ENCODE data around the gene USP49. TPM values are rescaled to one million over a fixed set of nuclear protein-coding genes. Genes with fewer than 3 reads are reported as not detected.

Gene USP49
- total and polyA plus RNA-seq, 11 donors = 0.87 to 3.4 (median 1.7) TPM

GRCh38 chr6:41843178-41843577 is 52.0 kb downstream of the USP49 start:
- Histone ChIP-seq H3K4me3 (no peak overlapping the region), H3K4me1 (peaks cover 0 to 15% (median 4%) of the 10 kb centered on the region in 12 donors), H3K9me3 (no peaks in the 10 kb centered on the region), H3K27ac (no peak overlapping the region), H3K27me3 (no peaks in the 10 kb centered on the region), H3K36me3 (no peaks in the 10 kb centered on the region)
- 95 to 97% (median 96%) methylated on average over 9 of the region's 9 CpGs for WGBS, 4 donors
- ATAC-seq (no peak), DNase-seq (no peak)
- TF ChIP-seq CTCF (IDR thresholded peaks at IDR 0.05) (no peak), POLR2A (IDR thresholded peaks at IDR 0.05) (no peak)
- intact Hi-C loops (cut with DNase I) = loop anchor here in 1 of 10 donors (10.0 kb wide), 1 partner anchor 92 kb away; no protein-coding TSS in a partner anchor

- ATAC-seq = no peak
- Histone ChIP-seq H3K27me3 (no peaks in the 10 kb centered on the region), H3K36me3 (no peaks in the 10 kb centered on the region), H3K9me3 (peaks cover 0 to 5% (median 0%) of the 10 kb centered on the region in 12 donors), H3K4me3 (no peak overlapping the region), H3K27ac (no peak overlapping the region), H3K4me1 (peaks cover 0 to 6% (median 0%) of the 10 kb centered on the region in 12 donors)
- no peak for DNase-seq
- intact Hi-C loops (cut with DNase I) = loop anchor here in 1 of 10 donors (10.0 kb wide), 1 partner anchor 94 kb away; no protein-coding TSS in a partner anchor
- 90 to 97% (median 95%) methylated on average over 4 of the region's 4 CpGs for WGBS, 4 donors
- TF ChIP-seq POLR2A (IDR thresholded peaks at IDR 0.05) (no peak), CTCF (IDR thresholded peaks at IDR 0.05) (no peak)
These were observed 54.8 kb downstream of the USP49 start for GRCh38 chr6:41840326-41840725.

GRCh38 chr6:41836660-41837052 is 58.5 kb downstream of the USP49 start:
- H3K36me3 ChIP-seq = no peaks in the 10 kb centered on the region
- H3K27me3 ChIP-seq = no peaks in the 10 kb centered on the region
- no peak overlapping the region for H3K4me3 ChIP-seq
- 78 to 89% (median 83%) methylated on average over 2 of the region's 2 CpGs for WGBS, 4 donors
- no peak for TF ChIP-seq POLR2A (IDR thresholded peaks at IDR 0.05)
- no peak for TF ChIP-seq CTCF (IDR thresholded peaks at IDR 0.05)
- H3K27ac ChIP-seq = no peak overlapping the region
- H3K9me3 ChIP-seq = peaks cover 0 to 5% (median 0%) of the 10 kb centered on the region in 12 donors
- H3K4me1 ChIP-seq = peaks cover 0 to 6% (median 0%) of the 10 kb centered on the region in 12 donors
- intact Hi-C loops (cut with DNase I) = no loop called here
- DNase-seq = no peak
- no peak for ATAC-seq

- ATAC-seq (no peak), DNase-seq (no peak)
- intact Hi-C loops (cut with DNase I) = no loop called here
- peaks cover 0 to 5% (median 0%) of the 10 kb centered on the region in 12 donors for H3K9me3 ChIP-seq
- TF ChIP-seq CTCF (IDR thresholded peaks at IDR 0.05) = no peak
- TF ChIP-seq POLR2A (IDR thresholded peaks at IDR 0.05) = no peak
- H3K27ac ChIP-seq = no peak overlapping the region
- WGBS, 4 donors = 59 to 70% (median 66%) methylated on average over 5 of the region's 5 CpGs
- peaks cover 0 to 6% (median 0%) of the 10 kb centered on the region in 12 donors for H3K4me1 ChIP-seq
- no peaks in the 10 kb centered on the region for H3K27me3 ChIP-seq
- H3K4me3 ChIP-seq = no peak overlapping the region
- no peaks in the 10 kb centered on the region for H3K36me3 ChIP-seq
These were observed 59.0 kb downstream of the USP49 start for GRCh38 chr6:41836022-41836659.

All from heart left ventricle (tissue), 16 donors.